Nephron (organoid): ENCODE data around the gene STK11.

Experiments
- H3K27ac Mint-ChIP-seq, 3 experiments: 2 replicates each; pipeline ENCODE4 v1.8.0; 2020; ENCODE audit warnings: mixed read lengths in 3 of 3, mild to moderate bottlenecking in 2 of 3, moderate library complexity in 1 of 3
- H3K27me3 Mint-ChIP-seq: 2 replicates; pipeline ENCODE4 v1.8.0; 2021; ENCODE audit warnings: low read depth, mild to moderate bottlenecking, moderate library complexity, mixed read lengths
- H3K36me3 Mint-ChIP-seq: 2 replicates; pipeline ENCODE4 v1.8.0; 2020; ENCODE audit warnings: low read depth, mixed read lengths
- H3K4me1 Mint-ChIP-seq: 2 replicates; pipeline ENCODE4 v1.8.0; 2020; ENCODE audit warnings: mixed read lengths
- H3K4me3 Mint-ChIP-seq, 3 experiments: 2 replicates each; pipeline ENCODE4 v1.8.0; 2020; ENCODE audit warnings: mild to moderate bottlenecking in 3 of 3, mixed read lengths in 3 of 3, moderate library complexity in 2 of 3
- H3K9me3 Mint-ChIP-seq: 2 replicates; pipeline ENCODE4 v1.8.0; 2020; ENCODE audit warnings: mixed read lengths
- TF ChIP-seq, protein P1 (sequence below), 3 experiments: fragments of 200-600 bp; sonication (generic); IDR thresholded peaks; one replicate each; pipeline ENCODE4 v1.5.0; 2021; ENCODE audit warnings: antibody characterized with exemption in 3 of 3; ENCODE audit not compliant: unreplicated experiment in 3 of 3

STK11 gene

DNA sequence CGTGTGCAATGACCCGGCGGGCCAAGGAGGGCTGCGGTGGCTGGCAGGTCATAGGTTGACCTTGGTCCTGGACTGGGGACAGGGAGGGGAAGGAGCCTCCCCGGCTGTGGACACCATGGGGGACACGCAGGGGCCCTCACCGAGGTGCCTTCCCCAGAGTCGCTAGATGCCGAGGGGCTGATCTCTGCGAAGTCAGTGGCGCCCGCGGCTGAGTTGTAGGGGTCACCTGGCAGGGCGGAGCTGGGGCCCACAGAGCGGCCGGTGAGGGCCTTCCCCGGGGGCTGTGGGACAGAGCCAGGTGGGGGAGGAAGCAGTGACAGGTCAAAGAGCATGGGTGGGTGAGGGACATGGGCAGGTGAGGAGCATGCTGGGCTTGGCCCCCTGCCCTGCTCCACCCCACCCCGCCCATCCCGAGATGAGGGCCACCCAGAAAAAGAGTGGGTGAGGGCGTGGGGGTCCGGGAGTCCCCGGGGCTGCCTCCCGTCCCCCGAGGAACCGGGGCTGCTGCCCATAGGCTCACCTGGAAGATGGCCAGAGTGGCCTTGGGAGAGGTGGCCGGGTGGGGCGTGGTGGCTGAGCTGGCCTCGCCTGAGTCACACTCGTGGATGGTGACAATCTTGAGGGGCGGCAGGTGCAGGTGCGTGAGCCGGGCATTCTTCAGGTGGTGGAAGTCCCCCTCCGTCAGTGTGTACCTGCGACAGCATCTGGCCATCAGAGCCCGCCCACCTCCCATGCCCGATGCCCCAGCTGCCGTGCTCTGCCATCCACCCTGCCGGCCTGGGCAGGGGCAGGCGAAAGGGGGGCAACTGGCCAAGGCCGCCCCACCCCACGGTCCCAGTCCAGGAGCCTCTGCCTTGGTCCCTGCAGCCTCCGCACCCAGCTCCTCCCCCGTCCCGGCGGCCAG lies 28.7 kb downstream of the STK11 start:
- H3K4me1 Mint-ChIP-seq: peaks cover 22% of the 10 kb centered on the region
- no peaks in the 10 kb centered on the region for H3K27me3 Mint-ChIP-seq
- no peaks in the 10 kb centered on the region for H3K9me3 Mint-ChIP-seq
- H3K27ac Mint-ChIP-seq: no peak overlapping the region
- TF ChIP-seq, protein P1, sequence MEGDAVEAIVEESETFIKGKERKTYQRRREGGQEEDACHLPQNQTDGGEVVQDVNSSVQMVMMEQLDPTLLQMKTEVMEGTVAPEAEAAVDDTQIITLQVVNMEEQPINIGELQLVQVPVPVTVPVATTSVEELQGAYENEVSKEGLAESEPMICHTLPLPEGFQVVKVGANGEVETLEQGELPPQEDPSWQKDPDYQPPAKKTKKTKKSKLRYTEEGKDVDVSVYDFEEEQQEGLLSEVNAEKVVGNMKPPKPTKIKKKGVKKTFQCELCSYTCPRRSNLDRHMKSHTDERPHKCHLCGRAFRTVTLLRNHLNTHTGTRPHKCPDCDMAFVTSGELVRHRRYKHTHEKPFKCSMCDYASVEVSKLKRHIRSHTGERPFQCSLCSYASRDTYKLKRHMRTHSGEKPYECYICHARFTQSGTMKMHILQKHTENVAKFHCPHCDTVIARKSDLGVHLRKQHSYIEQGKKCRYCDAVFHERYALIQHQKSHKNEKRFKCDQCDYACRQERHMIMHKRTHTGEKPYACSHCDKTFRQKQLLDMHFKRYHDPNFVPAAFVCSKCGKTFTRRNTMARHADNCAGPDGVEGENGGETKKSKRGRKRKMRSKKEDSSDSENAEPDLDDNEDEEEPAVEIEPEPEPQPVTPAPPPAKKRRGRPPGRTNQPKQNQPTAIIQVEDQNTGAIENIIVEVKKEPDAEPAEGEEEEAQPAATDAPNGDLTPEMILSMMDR (IDR thresholded peaks at IDR 0.05; ENCODE audit: unreplicated experiment in 3 of 3): no peak
- no peak overlapping the region for H3K4me3 Mint-ChIP-seq
- H3K36me3 Mint-ChIP-seq: no peaks in the 10 kb centered on the region

DNA sequence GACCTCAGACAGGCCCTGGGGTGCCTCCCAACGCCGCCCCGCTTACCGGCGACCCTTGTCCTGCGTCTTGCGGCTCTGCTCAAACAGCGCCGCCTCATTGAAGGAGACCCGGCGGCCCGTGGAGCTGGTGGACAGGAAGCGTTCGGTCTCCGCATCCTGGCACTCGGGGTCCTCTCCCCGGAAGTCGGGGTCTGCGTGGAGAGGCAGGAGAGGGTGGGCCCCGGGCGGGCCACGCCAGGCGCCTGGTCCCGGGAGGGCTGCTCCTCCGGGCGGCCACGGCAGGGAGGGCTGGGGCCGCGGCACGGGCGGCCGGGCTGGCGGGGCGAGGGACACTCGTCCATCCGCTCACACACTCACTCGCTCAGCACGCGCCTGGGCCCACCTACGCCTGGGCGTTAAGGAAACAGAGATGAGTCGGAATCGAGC lies 29.4 kb downstream of the STK11 start:
- H3K36me3 Mint-ChIP-seq: no peaks in the 10 kb centered on the region
- H3K27ac Mint-ChIP-seq: no peak overlapping the region
- H3K4me1 Mint-ChIP-seq: peaks cover 22% of the 10 kb centered on the region
- TF ChIP-seq, protein P1 (IDR thresholded peaks at IDR 0.05; ENCODE audit: unreplicated experiment in 3 of 3): no peak
- H3K4me3 Mint-ChIP-seq: peak overlapping the region in 1 of 3 experiments; percentile 35
- no peaks in the 10 kb centered on the region for H3K27me3 Mint-ChIP-seq
- H3K9me3 Mint-ChIP-seq: no peaks in the 10 kb centered on the region

DNA sequence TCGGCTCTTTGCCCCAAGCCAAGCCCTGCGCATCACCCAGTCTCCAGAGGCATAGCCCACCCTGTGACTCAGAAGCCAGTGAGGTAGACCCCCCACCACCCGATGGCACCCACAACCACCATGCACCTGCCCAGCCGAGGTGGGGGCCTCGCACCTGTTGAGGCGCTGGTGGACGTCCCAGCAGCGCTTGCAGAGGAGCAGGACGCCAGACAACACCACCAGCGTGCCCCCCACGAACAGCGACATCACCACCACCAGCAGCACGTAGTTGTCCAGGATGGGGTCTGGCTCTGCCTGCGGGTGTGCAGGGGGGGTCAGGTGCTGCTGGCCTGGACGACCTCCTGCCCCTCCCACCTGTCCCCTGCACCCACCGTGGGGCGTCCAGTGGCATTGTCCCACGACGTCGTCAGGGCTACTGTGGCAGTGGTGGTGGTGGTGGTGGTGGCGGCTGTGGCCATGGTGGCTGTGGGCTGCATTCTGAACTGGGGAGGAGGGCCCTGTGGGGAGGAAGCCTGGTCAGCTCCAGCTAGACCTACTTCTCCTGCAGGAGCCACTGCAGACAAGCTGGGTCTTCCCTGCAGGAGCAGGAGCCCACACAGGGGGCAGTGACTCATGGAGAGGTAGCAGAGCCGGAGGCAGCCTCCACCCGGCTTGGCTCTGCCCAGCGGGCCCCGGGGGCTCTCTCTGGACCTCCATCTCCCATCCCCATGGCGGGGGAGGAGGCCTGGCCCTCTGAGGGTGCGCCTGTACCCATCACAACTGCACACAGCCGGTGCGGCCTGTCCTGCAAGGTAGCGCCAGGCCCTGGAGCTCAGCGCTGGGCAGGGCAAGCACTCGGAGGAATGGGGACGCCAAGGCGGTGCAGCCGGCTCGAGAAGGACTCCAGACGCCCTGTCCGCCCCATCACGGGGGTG lies 30.3 kb downstream of the STK11 start:
- H3K36me3 Mint-ChIP-seq: no peaks in the 10 kb centered on the region
- peak overlapping the region in 2 of 3 experiments; percentile 55 to 69 for H3K4me3 Mint-ChIP-seq
- H3K9me3 Mint-ChIP-seq: no peaks in the 10 kb centered on the region
- H3K4me1 Mint-ChIP-seq: peaks cover 22% of the 10 kb centered on the region
- H3K27me3 Mint-ChIP-seq: no peaks in the 10 kb centered on the region
- TF ChIP-seq, protein P1 (IDR thresholded peaks at IDR 0.05; ENCODE audit: unreplicated experiment in 3 of 3): no peak
- H3K27ac Mint-ChIP-seq: no peak overlapping the region

DNA sequence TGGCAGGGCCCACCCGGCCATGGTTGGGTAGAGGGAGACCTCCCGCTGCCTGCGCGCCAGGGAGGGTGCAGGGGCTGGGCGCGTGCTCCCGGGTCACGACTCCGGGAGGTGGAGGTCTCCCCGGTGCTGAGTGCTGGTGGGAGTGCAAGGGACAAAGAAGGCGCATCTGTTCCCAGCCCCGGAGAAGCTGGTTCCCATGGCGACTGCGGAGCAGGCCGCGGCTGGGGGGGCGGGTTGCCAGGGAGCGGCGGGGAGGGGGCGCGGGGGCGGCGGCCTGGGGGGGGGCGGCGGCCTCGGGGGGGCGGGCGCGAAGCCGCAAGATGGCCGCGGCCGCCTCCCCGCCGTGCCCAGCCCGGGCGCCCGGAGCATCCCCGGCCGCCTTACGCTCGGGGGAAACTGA lies 31.0 kb downstream of the STK11 start:
- no peaks in the 10 kb centered on the region for H3K9me3 Mint-ChIP-seq
- TF ChIP-seq, protein P1 (IDR thresholded peaks at IDR 0.05; ENCODE audit: unreplicated experiment in 3 of 3): no peak
- no peaks in the 10 kb centered on the region for H3K36me3 Mint-ChIP-seq
- no peaks in the 10 kb centered on the region for H3K27me3 Mint-ChIP-seq
- no peak overlapping the region for H3K27ac Mint-ChIP-seq
- peaks cover 26% of the 10 kb centered on the region for H3K4me1 Mint-ChIP-seq
- peak overlapping the region in 2 of 3 experiments; percentile 12 to 69 for H3K4me3 Mint-ChIP-seq

DNA sequence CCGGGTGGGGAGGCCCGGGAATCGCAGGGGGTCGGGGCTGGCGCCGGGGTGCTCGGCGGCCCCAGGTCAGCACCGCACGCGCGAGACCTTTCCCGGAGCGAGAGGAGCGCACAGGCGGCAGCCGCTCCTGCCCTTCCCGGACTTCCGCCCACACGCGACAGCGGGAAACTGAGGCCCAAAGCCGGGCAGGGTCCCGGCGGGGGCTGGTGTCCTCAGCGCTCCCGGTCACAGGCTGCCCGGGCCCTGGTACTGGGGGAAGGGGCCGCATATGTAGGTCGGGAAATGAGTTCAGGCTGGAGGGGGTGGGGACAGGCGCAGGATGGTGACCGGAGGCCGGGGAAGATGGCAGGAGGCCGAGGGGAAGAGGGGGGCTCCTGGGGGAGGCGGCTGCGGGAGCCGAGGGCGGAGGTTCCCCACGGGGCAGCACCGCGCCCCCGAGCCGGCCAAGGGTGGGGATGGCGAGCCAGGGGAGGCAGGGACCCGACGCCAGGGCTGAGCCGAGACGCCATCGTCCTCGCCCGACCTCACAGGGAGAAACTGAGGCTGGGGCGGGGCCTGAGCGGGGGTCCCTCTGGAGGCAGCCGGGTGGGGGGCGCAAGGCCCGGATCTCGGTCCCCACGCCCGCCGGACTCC lies 31.6 kb downstream of the STK11 start:
- Mint-ChIP-seq H3K27me3 (no peaks in the 10 kb centered on the region), H3K4me1 (peaks cover 22% of the 10 kb centered on the region), H3K4me3 (peak overlapping the region; percentile 48 to 78 (median 61)), H3K36me3 (no peaks in the 10 kb centered on the region), H3K27ac (no peak overlapping the region), H3K9me3 (no peaks in the 10 kb centered on the region)
- TF ChIP-seq, protein P1 (IDR thresholded peaks at IDR 0.05; ENCODE audit: unreplicated experiment in 3 of 3): no peak
